Measurements from ENCODE around the gene PSAP.

PSAP gene

GRCh38 chr10:71819441-71819861, 31.6 kb downstream of the PSAP start:
- in situ Hi-C loops (cut with MboI; ENCODE audit: low sequenced_read_pairs, unreplicated experiment): no loop called here
- no peak for TF ChIP-seq CTCF (IDR thresholded peaks at IDR 0.05; ENCODE audit: borderline replicate concordance, control extremely low read depth, extremely low read depth, insufficient read depth, missing control alignments)

GRCh38 chr10:71818674-71819260, 32.3 kb downstream of the PSAP start:
- DNase-seq (ENCODE audit: low spot score): no peak
- in situ Hi-C loops (cut with MboI; ENCODE audit: low sequenced_read_pairs, unreplicated experiment): no loop called here

More at GRCh38 chr10:71819441-71819861, 31.6 kb downstream of the PSAP start:
- DNase-seq (ENCODE audit: low spot score): no peak

GRCh38 chr10:71817831-71818655, 33.0 kb downstream of the PSAP start:
- in situ Hi-C loops (cut with MboI; ENCODE audit: low sequenced_read_pairs, unreplicated experiment): no loop called here
- TF ChIP-seq CTCF (IDR thresholded peaks at IDR 0.05; ENCODE audit: borderline replicate concordance, control extremely low read depth, extremely low read depth, insufficient read depth, missing control alignments): no peak
- no peak for DNase-seq (ENCODE audit: low spot score)

More at GRCh38 chr10:71818674-71819260, 32.3 kb downstream of the PSAP start:
- no peak for TF ChIP-seq CTCF (IDR thresholded peaks at IDR 0.05; ENCODE audit: borderline replicate concordance, control extremely low read depth, extremely low read depth, insufficient read depth, missing control alignments)

- no peak for DNase-seq (ENCODE audit: low spot score)
- in situ Hi-C loops (cut with MboI; ENCODE audit: low sequenced_read_pairs, unreplicated experiment): no loop called here
- TF ChIP-seq CTCF (IDR thresholded peaks at IDR 0.05; ENCODE audit: borderline replicate concordance, control extremely low read depth, extremely low read depth, insufficient read depth, missing control alignments): no peak
These were observed 34.0 kb downstream of the PSAP start for GRCh38 chr10:71816936-71817618.

GRCh38 chr10:71816421-71816851, 34.6 kb downstream of the PSAP start:
- in situ Hi-C loops (cut with MboI; ENCODE audit: low sequenced_read_pairs, unreplicated experiment): no loop called here
- TF ChIP-seq CTCF (IDR thresholded peaks at IDR 0.05; ENCODE audit: borderline replicate concordance, control extremely low read depth, extremely low read depth, insufficient read depth, missing control alignments): no peak
- DNase-seq (ENCODE audit: low spot score): no peak

- DNase-seq (ENCODE audit: low spot score): no peak
- in situ Hi-C loops (cut with MboI; ENCODE audit: low sequenced_read_pairs, unreplicated experiment): no loop called here
- TF ChIP-seq CTCF (IDR thresholded peaks at IDR 0.05; ENCODE audit: borderline replicate concordance, control extremely low read depth, extremely low read depth, insufficient read depth, missing control alignments): no peak
These were observed 35.4 kb downstream of the PSAP start for GRCh38 chr10:71815515-71816130.
